Measurements from ENCODE around the gene FBN1.

FBN1 gene

DNA sequence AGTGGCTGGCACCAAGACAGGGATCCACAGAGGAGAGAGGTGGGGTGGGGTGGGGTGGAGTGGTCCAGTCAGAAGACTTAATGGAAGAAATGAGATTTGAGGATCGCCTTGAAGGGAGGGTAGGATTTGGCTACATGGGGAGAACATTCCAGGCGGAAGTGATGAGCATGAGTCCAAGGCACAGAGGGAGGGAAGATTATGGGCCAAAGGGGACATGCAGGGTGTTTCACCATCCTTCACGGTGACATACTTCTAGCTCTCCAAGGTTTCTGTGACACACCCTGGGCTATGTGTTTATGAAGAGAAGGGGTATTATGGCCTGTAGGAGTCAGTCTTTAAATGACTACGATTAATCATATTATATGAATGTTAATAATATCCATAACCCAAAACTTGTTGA, 7.7 kb upstream of the FBN1 start:
- H3K27ac ChIP-seq: no peak overlapping the region
- DNase-seq (ENCODE audit: low read depth, low spot score): no peak

DNA sequence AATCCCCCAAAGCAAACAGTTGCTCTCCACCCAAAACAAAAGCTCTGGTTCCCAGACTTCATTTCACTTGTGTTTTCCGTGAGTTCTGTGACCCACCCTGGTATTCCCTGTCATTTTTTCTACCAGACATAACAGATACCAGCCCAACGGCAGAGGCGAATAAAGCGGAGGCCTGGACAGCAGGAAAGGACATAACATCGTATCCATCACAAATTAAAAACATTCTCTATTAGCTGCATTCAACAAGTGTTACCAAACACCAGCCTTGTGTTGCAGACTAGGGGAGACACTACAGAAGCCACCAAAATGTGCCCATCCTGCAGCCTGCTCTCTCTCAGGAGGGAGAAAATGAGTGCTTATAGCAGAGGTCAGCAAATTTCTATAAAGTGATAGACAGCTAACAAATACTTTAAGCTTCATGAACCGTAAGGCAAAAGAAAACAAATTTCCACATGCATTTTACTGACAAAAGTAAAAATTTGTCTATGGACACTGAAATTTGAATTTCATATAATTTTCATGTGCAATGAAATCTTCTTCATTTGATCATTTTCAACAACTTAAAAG, 7.1 kb upstream of the FBN1 start:
- no peak for DNase-seq (ENCODE audit: low read depth, low spot score)
- no peak overlapping the region for H3K27ac ChIP-seq

DNA sequence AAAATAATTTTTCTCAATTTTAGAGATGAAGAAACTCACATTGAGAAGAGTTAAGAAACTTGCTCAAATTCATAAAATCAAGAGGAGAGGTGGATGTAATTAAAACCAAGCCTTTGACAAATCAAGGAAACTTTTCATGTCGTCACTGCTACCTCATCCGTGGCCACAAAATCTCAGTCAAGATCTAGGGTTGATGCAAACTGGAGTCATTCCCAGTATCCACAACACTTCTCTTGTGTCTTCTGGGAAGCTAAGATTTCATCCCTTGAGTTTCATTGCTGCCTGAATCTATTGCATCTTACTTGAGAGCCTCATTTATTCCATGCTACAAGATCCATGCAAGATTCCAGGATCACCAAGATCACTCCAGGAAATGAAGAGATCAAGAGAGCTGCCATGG, 5.4 kb upstream of the FBN1 start:
- no peak for DNase-seq (ENCODE audit: low read depth, low spot score)
- no peak overlapping the region for H3K27ac ChIP-seq

DNA sequence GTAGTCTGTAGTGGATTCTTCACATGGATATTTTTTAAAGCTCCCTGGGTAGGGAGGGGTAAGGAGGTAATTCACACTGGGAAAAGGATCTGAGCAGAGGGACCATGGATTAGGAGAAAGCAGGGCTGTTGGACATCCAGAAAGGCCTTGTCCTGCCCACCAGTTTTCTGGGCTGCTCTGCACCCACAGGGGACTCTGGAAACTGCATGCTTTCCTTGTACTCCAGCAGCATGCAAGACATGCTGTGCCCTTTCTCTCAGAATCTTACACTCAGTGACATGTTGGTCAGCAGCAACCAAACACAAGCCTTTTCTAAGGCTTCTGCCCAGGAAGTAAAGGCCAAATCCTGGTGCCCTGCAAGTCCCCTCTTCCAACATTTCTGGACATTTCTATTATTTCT, 2.5 kb upstream of the FBN1 start:
- no peak overlapping the region for H3K27ac ChIP-seq
- DNase-seq (ENCODE audit: low read depth, low spot score): no peak

DNA sequence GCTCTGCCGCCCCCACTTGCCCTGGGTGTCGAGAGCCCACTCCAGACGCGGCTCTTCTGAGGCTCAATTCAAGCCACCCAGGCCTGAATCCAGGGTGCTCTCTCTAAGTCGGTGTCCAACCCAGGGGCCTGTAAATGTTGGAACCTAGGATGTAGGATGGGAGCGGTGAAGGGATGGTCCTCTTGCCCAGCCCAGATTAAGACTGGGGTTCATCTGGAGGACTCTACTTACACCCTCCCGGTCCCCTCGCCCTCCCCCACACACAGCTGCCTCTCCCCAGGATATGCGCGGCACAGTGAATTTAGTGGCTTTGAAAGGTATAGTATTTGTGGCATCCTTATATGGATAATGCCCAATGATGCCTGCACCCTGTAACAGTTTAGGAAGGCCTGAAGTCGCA, 822 bp upstream of the FBN1 start:
- H3K27ac ChIP-seq: no peak overlapping the region
- DNase-seq (ENCODE audit: low read depth, low spot score): no peak

DNA sequence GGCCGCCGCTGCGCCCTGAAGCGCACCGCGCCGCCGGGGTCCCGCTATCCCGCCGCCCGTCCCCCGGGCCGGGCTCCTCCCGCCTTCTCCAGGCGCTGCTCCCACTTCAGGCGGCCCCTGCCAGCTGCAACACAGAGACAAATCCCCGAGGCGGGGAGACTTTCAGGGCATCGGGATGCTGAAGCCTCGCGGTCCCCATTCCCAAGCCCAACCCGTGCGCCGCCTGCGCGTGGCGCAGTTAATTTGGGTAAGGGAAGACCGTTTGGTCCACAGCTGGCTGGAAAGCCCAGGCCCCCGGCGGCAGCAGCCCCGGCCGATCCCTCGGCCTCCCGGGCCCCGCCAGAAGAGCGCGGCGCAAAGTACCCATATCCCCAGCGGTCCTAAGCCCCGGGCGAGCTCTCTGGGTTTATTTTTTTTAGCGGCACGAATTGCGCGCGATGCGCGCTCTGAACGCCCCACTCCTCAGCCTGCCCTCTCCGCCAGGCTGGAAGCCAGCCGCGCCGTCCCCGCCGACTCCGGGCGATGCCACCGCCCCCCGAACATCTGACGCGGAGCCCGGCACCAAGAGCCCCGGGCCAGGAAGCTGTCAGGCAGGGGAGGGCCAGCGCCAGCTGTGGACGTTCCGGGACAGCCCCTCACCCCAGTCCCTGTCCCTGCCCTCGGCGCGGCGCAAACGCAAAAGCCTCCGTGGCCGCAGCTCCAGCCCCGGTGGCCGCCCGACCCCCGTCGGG, 517 bp downstream of the FBN1 start:
- DNase-seq (ENCODE audit: low read depth, low spot score): no peak
- H3K27ac ChIP-seq: no peak overlapping the region

DNA sequence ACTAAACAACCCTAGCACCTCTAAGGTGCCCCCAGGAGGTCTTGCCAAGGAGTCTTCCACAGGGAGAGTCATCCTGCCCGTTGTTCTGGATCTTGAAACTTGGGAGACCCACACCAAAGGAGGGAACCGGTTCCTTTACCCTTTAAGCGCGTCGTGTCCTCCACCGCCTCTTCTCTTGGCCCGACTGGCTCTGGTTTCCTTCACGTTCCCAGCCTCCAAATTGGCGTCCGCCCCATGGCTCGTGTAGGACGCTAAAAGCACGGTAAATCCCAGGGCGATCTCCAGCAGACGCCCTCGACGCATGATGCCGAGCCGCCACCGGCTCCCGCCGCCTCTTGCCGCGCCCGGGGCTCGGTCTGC, 1.1 kb downstream of the FBN1 start:
- no peak for DNase-seq (ENCODE audit: low read depth, low spot score)
- no peak overlapping the region for H3K27ac ChIP-seq

DNA sequence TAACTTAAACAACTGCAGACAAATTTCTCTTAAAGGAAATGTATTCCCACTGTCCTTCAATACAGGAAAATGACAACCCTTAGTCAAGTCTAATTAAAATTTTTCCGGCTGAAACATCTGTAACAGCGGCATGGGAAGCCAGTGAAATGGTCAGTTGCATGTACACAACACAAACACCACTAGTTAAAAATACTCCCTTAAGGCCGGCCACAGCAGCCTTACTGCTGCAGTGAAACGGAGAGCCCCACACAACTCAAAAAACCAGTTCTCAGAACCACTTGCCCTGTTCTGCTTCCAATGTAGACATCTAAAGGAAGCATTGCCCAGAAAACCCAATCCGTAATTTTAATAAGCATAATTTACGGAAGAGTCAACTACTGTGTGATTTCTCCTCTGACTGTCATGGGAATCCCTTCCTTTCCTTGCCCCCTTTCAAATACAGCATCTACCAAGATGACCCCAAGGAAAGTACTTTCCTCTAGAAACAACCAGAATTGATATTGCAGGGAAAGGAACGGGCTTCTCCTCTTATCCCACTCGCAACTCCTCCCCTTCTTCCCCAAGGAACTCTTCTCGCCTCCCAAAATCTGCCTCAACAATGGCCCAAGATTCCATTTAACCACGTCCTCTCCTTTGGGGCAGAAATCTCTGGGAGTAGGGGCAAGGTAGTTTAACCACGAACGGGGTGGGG, 1.6 kb downstream of the FBN1 start:
- no peak for DNase-seq (ENCODE audit: low read depth, low spot score)
- no peak overlapping the region for H3K27ac ChIP-seq

DNA sequence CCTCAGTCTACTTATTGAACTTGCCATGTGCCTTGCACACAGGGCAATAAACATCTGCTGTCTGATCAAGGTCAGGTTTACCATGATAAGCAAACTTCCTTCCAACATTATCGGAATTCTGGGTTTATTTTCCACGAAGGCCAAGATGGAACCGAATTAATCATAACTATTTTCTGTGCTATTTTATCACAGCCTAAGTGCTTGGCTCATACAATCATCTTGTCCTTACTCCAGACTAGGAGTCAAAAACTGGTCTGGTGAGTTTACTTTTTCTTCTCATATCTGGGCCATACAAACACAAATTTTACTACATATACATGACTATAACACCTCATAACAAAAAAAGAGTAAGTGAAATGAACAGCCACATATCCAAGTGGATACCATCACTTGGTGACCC, 2.3 kb downstream of the FBN1 start:
- no peak for DNase-seq (ENCODE audit: low read depth, low spot score)
- no peak overlapping the region for H3K27ac ChIP-seq

DNA sequence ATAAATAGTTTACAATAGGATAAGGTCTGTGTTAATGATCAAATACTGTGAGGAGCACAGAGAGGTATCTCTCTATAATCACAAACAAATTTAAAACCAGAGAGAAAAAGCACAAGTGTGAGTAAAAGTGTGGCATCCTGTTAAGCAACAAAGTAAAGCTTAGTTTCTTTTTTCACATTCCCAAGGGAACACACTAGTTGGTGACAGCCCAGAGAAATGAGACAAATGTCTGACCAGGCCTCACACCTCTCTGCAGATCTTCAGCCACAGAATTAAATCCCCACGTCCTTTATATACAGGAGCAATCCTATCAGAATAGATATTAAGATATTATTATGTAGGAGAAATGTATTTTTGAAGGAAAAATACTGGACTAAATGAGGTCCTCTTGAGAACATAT, 2.7 kb downstream of the FBN1 start:
- no peak overlapping the region for H3K27ac ChIP-seq
- DNase-seq (ENCODE audit: low read depth, low spot score): no peak

DNA sequence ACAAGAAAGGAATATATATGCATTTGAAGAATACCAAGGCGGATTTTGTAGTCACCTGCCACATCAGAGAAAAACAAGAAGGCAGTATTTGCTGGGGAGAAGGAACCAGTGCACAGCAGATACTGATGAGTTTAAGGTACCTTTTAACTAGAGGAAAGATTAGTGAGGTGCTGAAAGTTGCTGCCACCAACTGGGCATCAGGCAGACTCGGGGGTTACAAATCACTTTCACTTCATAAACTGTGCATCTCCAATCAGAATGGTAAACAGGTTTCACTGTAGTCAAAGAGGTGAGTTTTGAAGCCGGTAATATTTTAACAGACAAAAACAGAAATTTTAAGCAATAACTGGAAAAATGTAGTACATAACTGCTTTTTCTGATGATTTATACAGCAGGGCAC, 4.1 kb downstream of the FBN1 start:
- no peak for DNase-seq (ENCODE audit: low read depth, low spot score)
- H3K27ac ChIP-seq: no peak overlapping the region

DNA sequence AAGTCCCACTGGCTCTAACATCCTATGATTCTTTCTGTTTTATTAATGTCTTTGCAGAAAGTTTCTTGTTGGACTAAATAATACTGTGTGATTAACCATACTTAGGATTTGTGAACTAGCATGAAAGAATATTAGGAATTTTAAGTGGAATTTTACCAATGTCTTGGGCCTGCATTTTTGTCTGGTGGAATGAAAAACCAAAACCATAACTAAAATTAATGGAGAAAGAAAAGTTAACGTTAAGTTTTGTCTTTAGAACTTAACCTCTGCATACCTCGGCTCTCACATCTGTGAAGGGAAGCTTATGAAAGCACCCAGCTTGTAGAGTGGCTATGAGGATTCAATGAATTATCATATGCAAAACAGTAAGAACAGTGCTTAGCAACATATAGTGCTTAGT, 6.5 kb downstream of the FBN1 start:
- DNase-seq (ENCODE audit: low read depth, low spot score): no peak
- no peak overlapping the region for H3K27ac ChIP-seq

DNA sequence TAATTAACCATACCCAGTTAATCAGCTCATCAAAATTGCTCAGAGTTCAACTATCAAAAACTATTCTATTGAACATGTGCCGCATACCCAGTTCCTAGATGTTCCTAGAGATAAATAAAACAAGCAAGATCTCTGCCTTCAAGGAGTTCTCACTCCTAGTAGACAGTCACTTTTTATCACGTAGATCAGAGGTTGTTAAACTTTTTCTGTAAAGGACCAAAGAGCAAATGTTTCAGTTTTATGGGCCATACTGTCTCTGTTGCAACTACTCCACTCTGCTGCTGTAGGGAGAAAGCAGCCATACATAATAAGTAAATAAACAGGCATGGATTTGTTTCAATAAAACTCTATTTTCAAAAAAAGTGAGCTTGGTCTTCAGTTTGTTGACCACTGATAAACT, 7.9 kb downstream of the FBN1 start:
- DNase-seq (ENCODE audit: low read depth, low spot score): no peak
- H3K27ac ChIP-seq: no peak overlapping the region

DNA sequence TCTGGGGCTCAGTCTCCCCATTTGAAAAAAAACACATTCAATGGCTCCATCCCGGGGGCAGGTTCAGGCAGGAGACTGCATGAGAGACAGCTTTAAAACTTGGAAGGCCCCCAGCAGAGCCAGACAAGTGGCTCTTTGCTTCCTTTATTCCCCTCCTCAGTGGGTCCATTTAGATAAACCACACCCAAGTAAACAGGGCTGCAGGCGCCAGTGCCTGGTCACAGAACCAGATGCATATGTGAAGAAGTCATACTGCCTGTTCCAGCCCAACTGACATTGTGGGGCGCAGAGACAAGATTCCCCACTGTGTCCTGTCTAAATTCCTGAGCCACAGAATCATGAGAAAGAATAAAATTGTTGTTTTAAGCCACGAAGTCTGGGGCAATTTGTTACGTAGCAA, 9.0 kb downstream of the FBN1 start:
- no peak for DNase-seq (ENCODE audit: low read depth, low spot score)
- H3K27ac ChIP-seq: no peak overlapping the region

DNA sequence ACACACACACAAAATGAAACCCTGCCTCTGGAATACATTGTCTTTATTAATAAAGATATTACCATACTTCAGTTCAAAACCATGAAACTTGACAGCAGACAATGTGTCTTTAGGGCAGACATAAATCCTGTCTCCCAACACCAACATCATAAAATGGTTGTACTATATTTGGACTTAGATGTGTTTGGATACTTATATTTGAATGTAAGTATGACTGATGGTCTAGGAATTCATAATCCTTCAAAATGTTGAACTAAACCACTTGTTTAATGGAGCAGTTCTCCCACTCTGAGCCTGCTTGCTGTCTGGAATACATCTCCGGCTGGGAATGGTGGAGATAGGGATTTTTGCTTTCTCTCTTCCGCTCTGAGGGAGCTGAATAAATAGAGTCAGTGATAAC, 10.6 kb downstream of the FBN1 start:
- no peak for DNase-seq (ENCODE audit: low read depth, low spot score)
- H3K27ac ChIP-seq: no peak overlapping the region

DNA sequence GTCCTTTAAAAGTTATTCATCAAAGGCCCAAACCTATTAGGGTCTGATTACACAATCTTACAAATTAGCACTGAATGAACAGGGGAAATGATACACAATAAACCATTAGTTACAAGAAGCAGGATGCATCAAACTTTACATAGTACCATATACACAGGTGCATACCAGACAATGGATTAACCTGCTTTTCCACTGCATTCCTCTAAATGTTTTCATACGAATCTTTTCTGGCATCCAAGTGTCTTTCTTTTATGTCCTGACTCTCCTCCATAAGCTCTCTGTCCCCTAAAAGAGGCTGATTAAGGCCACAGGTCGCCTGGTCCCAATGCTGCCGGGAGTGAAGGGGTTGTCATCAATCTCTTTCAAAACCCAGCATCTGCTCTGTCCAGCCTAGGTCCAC, 11.4 kb downstream of the FBN1 start:
- DNase-seq (ENCODE audit: low read depth, low spot score): no peak
- H3K27ac ChIP-seq: no peak overlapping the region

DNA sequence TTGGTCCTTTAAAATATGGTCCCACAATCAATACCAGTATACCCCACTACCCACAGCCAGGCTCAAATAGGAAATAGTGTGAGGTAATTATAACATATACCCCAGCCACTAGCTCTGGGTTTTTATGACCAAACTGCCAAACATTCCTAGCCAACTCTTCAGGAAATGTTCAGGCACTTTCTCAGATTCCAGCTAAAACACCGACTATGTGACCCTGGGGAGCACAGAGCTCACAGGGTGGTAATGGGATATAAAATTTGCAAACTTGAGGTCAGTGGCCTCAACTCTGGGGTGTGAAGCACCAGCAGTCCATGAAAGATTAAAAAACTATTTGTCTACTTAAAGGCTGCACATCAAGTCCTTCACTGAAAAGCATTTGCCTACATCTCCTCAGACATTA, 12.9 kb downstream of the FBN1 start:
- no peak overlapping the region for H3K27ac ChIP-seq

DNA sequence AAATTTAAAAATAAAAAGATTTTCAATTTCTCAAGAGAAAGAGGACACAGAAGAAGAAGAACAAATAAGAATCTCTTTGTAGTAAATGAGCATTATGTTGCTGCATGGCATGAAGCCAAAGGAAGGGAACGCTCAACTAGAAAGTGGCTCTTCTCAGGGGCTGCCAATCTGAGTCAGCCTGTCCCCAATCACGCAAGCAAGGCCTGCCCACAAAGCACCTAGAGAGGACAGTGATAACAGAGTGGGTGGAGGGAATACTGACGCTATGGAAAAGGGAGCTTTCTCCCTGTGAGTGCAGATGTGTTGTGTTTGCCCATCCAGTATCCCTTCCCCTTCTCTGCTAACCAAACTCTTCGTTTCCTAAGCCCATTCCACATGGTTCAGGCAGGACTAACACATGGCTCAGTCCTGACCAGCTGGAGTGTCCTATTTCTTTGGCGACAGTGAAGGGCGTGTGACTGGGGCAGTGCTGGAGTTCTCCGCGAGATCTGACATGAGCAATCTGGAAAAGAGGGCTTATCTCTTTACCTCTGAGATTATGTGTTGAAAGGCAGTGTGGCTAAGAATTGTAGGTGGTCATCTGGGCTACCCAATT, 14.2 kb downstream of the FBN1 start:
- no peak overlapping the region for H3K27ac ChIP-seq
- DNase-seq (ENCODE audit: low read depth, low spot score): no peak

More for the DNA sequence above, 12.9 kb downstream of the FBN1 start:
- no peak for DNase-seq (ENCODE audit: low read depth, low spot score)

DNA sequence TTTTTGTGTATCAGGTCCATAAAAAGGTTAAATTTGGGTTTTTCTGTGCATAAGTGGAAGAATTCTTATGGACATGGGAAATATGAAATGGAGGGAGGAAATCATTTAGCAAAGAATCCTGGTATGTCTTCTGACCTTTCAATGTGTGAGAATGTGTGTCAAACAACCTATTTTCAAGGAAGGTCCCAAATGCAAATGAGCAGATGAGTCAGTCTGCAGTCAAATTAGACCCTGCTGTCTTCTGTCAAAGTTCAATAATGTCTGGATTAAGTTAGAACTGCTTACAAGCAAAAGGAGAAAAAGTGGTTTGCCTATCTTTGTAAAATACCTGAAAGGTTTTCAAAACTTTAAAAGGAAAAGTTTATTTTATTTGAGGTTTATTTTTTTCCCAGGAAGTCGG, 15.3 kb downstream of the FBN1 start:
- DNase-seq (ENCODE audit: low read depth, low spot score): no peak
- H3K27ac ChIP-seq: no peak overlapping the region

DNA sequence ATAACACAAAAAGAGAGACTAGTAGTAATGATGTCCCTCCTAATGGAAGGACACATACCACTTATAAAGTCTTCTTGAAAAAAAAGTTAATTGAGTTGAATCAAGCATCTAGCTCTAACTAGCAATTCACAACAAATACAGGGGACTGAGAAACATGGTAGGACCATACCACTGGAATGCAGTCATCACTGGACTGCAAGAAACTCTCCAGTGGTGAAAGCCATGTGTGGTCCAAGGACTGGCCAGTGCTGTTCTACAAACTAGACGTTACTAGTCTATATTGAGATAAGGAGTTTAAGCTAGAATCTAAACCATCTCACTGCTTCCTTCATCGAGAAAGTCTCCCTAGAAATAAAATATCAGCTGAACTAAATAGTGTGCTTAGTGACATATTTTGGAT, 16.7 kb downstream of the FBN1 start:
- H3K27ac ChIP-seq: no peak overlapping the region
- DNase-seq (ENCODE audit: low read depth, low spot score): no peak

DNA sequence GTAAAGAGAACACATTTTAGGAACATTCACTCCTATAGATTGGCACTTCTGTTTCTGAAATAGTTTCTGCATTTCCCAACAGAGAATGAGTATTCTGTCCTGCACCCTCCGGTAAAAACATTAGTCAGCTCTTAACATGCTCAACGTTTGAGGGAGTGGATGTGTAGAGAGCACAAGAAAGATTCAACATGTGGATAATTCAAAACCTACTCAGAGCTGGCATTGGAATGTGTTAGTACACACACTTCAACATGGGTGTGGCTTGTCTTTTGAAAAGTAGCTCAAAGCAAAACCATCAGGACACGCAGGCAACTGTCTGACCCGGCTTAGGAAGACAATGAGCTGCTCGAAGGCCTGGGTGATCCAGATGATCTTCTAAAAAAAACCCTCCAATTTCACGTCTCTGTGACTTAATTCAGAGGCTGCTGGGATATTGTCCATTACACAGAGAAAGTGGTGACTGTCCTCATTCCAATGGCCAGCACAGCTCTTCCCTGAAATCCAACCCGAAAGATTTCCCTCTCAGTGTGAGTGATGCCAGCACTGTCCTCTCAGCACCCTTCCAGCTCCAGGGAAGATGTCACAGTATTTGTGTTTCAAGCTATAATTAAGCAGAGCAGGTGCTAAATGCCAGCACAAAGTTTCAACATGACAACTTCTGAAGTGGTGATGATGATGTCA, 18.1 kb downstream of the FBN1 start:
- DNase-seq (ENCODE audit: low read depth, low spot score): peak; percentile 64
- peak overlapping the region; percentile 50 for H3K27ac ChIP-seq
